Endothelial cell (in vitro differentiated cells): Measurements from ENCODE around the gene CCDC142. TPM values are rescaled to one million over a fixed set of nuclear protein-coding genes. Genes with fewer than 3 reads are reported as not detected.

ENCODE experiments used
- DNase-seq: peaks from one replicate; pipeline ENCODE4 v3.0.0; 2021; ENCODE audit warnings: low spot score
- H3K27ac Mint-ChIP-seq: one replicate; pipeline ENCODE4 v1.8.0; 2021; ENCODE audit warnings: mixed read lengths, inconsistent platforms; ENCODE audit not compliant: unreplicated experiment
- H3K27me3 Mint-ChIP-seq: one replicate; pipeline ENCODE4 v1.8.0; 2021; ENCODE audit warnings: mild to moderate bottlenecking, moderate library complexity, mixed read lengths, inconsistent platforms; ENCODE audit not compliant: unreplicated experiment
- H3K36me3 Mint-ChIP-seq: one replicate; pipeline ENCODE4 v1.8.0; 2021; ENCODE audit warnings: mild to moderate bottlenecking, low read depth, mixed read lengths, inconsistent platforms; ENCODE audit not compliant: unreplicated experiment
- H3K4me1 Mint-ChIP-seq: one replicate; pipeline ENCODE4 v1.8.0; 2021; ENCODE audit warnings: mild to moderate bottlenecking, mixed read lengths, inconsistent platforms; ENCODE audit not compliant: unreplicated experiment
- H3K4me3 Mint-ChIP-seq: one replicate; pipeline ENCODE4 v1.8.0; 2021; ENCODE audit warnings: mild to moderate bottlenecking, mixed read lengths, inconsistent platforms; ENCODE audit not compliant: unreplicated experiment
- H3K9me3 Mint-ChIP-seq: one replicate; pipeline ENCODE4 v1.8.0; 2021; ENCODE audit warnings: mixed read lengths, inconsistent platforms; ENCODE audit not compliant: unreplicated experiment
- CTCF ChIP-seq: fragments of 200-600 bp; sonication (generic); IDR thresholded peaks from one replicate; pipeline ENCODE4 v1.5.0; 2021; ENCODE audit warnings: antibody characterized with exemption; ENCODE audit not compliant: unreplicated experiment
- total RNA-seq: library from RNA; stranded (reverse); fragmentation: NEBNext Ultra II Directional; extraction: Animal tissue kit (Norgen Biotek cat#: 25700); gene quantifications from one replicate; pipeline ENCODE4 v1.2.1, GENCODE V29; 2021; ENCODE audit not compliant: unreplicated experiment

CCDC142 gene
- total RNA-seq, 1 donor from 2014 or later, result 20.7 TPM

GRCh38 chr2:74429487-74430451 is 53.0 kb downstream of the CCDC142 start:
- Mint-ChIP-seq H3K36me3 (peaks cover 56% of the 10 kb centered on the region), H3K4me1 (peaks cover 14% of the 10 kb centered on the region), H3K9me3 (no peaks in the 10 kb centered on the region), H3K4me3 (no peak overlapping the region), H3K27ac (peak overlapping the region; percentile 42), H3K27me3 (peaks cover 17% of the 10 kb centered on the region)
- DNase-seq, result no peak
- TF ChIP-seq CTCF, result no peak

GRCh38 chr2:74428675-74429074 is 54.1 kb downstream of the CCDC142 start:
- Mint-ChIP-seq H3K36me3 (peaks cover 58% of the 10 kb centered on the region), H3K4me1 (peaks cover 14% of the 10 kb centered on the region), H3K27me3 (peaks cover 12% of the 10 kb centered on the region), H3K27ac (peak overlapping the region; percentile 24), H3K4me3 (peak overlapping the region; percentile 16), H3K9me3 (no peaks in the 10 kb centered on the region)
- TF ChIP-seq CTCF, result no peak
- DNase-seq, result no peak

- Mint-ChIP-seq H3K27me3 (peaks cover 14% of the 10 kb centered on the region), H3K36me3 (peaks cover 61% of the 10 kb centered on the region), H3K9me3 (no peaks in the 10 kb centered on the region), H3K27ac (no peak overlapping the region), H3K4me3 (peak overlapping the region; percentile 78), H3K4me1 (peaks cover 16% of the 10 kb centered on the region)
- TF ChIP-seq CTCF, result no peak
- DNase-seq, result no peak
Observed at GRCh38 chr2:74427551-74427950, 55.2 kb downstream of the CCDC142 start.

- Mint-ChIP-seq H3K27me3 (peaks cover 17% of the 10 kb centered on the region), H3K4me1 (peaks cover 10% of the 10 kb centered on the region), H3K9me3 (no peaks in the 10 kb centered on the region), H3K4me3 (peak overlapping the region; percentile 51), H3K36me3 (peaks cover 51% of the 10 kb centered on the region), H3K27ac (no peak overlapping the region)
- no peak for TF ChIP-seq CTCF
- DNase-seq, result no peak
Observed at GRCh38 chr2:74426181-74426758, 56.5 kb downstream of the CCDC142 start.

GRCh38 chr2:74425523-74425922 is 57.3 kb downstream of the CCDC142 start:
- Mint-ChIP-seq H3K4me1 (peaks cover 13% of the 10 kb centered on the region), H3K4me3 (peak overlapping the region; percentile 78), H3K9me3 (no peaks in the 10 kb centered on the region), H3K27ac (peak overlapping the region; percentile 68), H3K36me3 (peaks cover 51% of the 10 kb centered on the region), H3K27me3 (peaks cover 14% of the 10 kb centered on the region)
- no peak for DNase-seq
- TF ChIP-seq CTCF, result no peak
